Fibroblast of skin of left biceps (primary cell): ENCODE data around the gene MCOLN1.

ENCODE experiments used
- DNase-seq, 2 experiments: peaks; one replicate each; pipeline ENCODE4 v3.0.0-alpha.2; 2013; ENCODE audit warnings: low read depth in 2 of 2

The MCOLN1 gene

GRCh38 chr19:7542556-7543348 lies 20.3 kb downstream of the MCOLN1 start:
- DNase-seq: no peak

- no peak for DNase-seq
These were observed 22.2 kb downstream of the MCOLN1 start for GRCh38 chr19:7544626-7545025.

- no peak for DNase-seq
These were observed 22.9 kb downstream of the MCOLN1 start for GRCh38 chr19:7545300-7545699.

GRCh38 chr19:7545904-7546303 lies 23.5 kb downstream of the MCOLN1 start:
- no peak for DNase-seq

- no peak for DNase-seq
These were observed 24.7 kb downstream of the MCOLN1 start for GRCh38 chr19:7547159-7547558.

- DNase-seq: no peak
These were observed 27.2 kb downstream of the MCOLN1 start for GRCh38 chr19:7549429-7550148.

- no peak for DNase-seq
These were observed 27.8 kb downstream of the MCOLN1 start for GRCh38 chr19:7550169-7550770.

- DNase-seq: no peak
These were observed 28.8 kb downstream of the MCOLN1 start for GRCh38 chr19:7550987-7551761.

- DNase-seq: no peak
These were observed 30.4 kb downstream of the MCOLN1 start for GRCh38 chr19:7552781-7553180.

- DNase-seq: no peak
These were observed 32.1 kb downstream of the MCOLN1 start for GRCh38 chr19:7554565-7554964.

GRCh38 chr19:7554990-7555864 lies 32.8 kb downstream of the MCOLN1 start:
- no peak for DNase-seq

GRCh38 chr19:7556696-7557315 lies 34.4 kb downstream of the MCOLN1 start:
- no peak for DNase-seq

- no peak for DNase-seq
These were observed 36.2 kb downstream of the MCOLN1 start for GRCh38 chr19:7558667-7559066.

- no peak for DNase-seq
These were observed 36.7 kb downstream of the MCOLN1 start for GRCh38 chr19:7559102-7559501.

GRCh38 chr19:7560255-7560654 lies 37.8 kb downstream of the MCOLN1 start:
- DNase-seq: no peak

- no peak for DNase-seq
These were observed 38.9 kb downstream of the MCOLN1 start for GRCh38 chr19:7561325-7561724.

- no peak for DNase-seq
These were observed 40.4 kb downstream of the MCOLN1 start for GRCh38 chr19:7562646-7563393.

GRCh38 chr19:7564866-7565265 lies 42.4 kb downstream of the MCOLN1 start:
- DNase-seq: no peak

- no peak for DNase-seq
These were observed 42.9 kb downstream of the MCOLN1 start for GRCh38 chr19:7565332-7565731.

- no peak for DNase-seq
These were observed 48.3 kb downstream of the MCOLN1 start for GRCh38 chr19:7570761-7571160.
